A204.1 (cell line): ENCODE results near the gene NGFR.
"Not testable (repeated sequence)": the region's sequence is repeated elsewhere in the genome, so short reads cannot be mapped to it uniquely, and the experiment has no call there.

Experiments used
- FAIRE-seq: peaks from 2 replicates; lab custom pipeline; 2012; peaks lifted over from hg19 to GRCh38; lab: Jason Lieb, UNC

The NGFR gene

GRCh38 chr17:49547566-49547965 lies 52.5 kb downstream of the NGFR start:
- no peak for FAIRE-seq

GRCh38 chr17:49548051-49548505 lies 53.0 kb downstream of the NGFR start:
- no peak for FAIRE-seq

DNA sequence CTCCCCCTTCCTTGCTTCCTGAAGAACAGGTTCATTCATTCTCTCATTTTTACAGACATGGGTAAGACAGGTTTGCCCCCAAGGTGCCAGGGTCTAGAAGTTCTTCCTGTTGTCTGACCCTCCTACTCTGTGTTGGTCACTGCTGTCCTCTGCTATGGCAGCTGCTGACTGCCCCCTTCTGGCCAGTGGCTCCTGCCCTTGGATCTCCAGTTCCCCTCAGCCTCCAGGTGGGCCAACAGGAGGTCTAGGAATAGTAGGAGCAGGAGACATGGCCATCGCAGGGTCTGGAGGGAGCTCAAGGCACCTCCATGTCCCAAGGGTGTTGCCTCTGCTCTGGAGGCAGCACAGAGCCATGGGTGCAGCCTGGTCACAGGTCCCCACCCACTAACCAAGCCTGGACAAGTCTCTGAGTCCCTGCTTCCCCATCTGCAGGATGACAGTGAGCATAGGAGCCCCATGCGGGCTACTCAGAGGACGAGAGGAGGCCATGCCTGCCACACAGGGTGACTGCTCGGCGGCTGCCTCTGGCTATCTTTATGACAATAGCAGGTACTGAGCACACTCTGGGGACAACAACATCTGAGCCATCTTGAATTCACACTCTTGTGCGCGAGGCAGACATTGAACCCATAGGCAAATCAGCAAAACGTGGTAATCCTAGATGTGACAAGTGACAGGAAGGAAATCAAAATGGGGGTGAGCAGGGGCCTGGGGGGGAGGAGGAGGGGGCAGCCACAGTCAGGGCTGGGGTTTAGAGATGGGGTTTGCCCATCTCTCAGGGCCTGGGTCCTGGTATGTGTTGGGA lies 53.6 kb downstream of the NGFR start:
- no peak for FAIRE-seq

GRCh38 chr17:49549311-49549605 lies 54.2 kb downstream of the NGFR start:
- FAIRE-seq = no peak

DNA sequence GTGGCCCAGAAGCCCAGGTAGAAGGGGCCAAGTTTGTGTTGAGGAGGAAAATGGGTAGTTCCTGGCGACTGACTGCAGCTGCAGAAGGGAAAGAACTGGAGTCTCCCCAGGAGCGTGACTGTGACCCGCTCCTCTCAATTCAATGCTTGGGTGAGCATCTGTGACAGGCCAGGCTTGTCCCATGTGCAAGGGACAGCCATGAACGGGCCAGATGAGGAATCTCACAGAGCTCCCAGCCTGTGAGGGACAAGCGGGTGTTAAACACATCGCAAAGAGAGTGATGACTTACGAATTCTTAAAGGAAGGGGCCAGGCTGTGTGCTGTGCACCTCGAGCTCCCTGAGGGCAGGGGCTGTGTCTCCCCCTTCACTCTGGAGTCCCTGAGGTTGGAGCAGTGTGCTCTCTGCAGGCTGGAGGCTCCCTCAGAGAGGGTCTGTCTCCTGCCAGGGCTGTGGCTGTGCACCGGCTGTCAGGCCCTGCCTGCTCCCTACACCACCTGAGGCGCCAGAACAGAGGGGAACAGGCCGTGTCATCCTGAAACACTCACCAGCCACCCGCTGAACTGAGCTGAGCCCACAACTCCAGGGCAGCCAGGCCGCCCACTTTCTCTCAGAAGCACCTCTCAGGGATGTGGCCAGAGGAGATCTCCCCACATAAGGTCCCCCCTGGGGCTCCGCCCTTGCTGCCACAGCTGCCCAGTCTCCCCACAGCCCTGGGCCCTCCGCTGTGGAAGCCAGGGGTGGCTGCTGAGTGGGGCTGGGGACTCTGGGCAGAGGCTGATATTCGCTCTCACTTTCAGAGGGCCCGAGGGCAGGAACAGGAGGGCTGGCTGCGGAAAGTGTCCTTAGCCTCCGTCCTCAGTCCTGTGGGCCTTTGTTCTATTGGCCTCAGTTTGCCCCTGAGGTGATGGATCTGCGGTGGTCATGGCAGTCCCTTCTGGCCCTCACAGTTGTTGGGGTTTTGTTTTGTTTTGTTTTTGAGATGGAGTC lies 54.9 kb downstream of the NGFR start:
- FAIRE-seq = no peak

GRCh38 chr17:49550764-49551163 lies 55.7 kb downstream of the NGFR start:
- FAIRE-seq = not testable (repeated sequence)

- no peak for FAIRE-seq
Measured at GRCh38 chr17:49551221-49552069, 56.4 kb downstream of the NGFR start.

GRCh38 chr17:49552070-49552751 lies 57.1 kb downstream of the NGFR start:
- FAIRE-seq = no peak

- no peak for FAIRE-seq
Measured at GRCh38 chr17:49553676-49554335, 58.7 kb downstream of the NGFR start.

GRCh38 chr17:49554694-49555494 lies 59.8 kb downstream of the NGFR start:
- no peak for FAIRE-seq

DNA sequence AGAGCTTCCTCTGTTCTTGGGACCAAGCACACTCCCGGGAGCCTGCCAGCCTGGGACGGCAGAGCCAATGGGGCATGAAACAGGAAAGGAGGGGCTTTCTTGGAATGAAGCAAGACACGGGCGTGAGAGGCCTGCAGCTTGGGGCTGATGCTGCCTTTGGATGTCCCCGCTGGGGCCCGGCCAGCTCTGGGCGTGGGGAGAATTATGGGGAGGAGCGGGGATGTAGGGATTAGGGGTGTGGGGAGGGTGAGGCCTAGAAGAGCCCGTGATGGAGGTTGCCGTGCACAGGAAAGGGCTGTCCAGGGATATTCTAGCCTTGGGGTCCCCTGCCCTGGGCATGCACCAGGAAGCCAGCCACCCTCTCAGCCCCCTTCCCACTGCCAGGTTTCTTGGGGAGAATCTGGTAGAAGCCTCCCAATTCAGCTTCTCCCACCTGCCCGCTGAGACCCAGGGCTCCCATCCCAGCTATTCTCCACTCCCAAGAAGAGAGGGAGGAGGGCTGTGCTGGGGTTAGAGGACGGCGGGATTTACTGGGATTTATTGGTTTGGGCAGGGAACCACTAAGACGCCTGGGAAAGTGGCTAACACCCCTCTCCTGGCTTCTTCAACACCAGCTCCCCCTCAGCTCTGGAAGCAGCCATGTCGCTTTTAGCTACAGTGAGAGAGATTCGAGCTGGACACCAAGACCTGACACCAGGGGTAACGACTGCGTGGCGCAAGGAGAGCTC lies 60.6 kb downstream of the NGFR start:
- no peak for FAIRE-seq

DNA sequence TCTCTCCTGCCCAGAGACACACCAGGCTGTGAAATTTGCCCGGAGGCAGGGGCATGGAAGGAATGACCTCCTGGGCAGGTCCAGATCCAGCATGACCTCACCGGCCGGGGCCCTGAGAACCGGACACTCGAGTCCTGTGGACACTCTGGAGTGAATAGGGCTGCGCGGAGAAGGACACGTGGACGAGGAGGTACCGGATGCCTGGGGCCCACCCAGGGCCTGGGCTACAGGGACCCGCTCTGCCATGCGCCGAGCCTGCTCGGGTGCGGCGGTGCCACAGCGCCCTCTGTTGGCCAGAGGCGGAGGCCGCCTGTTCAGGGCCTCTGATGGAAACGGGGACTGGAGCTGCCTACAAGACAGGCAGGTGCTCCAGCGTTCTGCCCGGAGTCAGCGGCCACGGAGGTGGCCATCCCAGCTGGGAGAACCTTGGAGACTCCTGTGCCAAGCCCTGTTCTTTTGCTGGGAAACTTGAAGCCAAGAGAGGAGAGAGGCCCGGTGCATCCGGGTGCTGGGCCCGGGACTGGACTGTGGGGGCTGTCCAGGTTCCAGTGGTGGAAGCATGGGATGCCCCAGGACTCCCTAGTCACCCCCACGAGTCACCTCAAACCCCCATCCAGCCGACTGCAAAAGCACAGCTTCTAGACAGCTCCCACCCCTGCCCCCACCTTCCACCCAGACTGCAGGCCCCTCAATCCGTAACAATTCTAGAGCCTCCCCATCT lies 61.3 kb downstream of the NGFR start:
- FAIRE-seq = no peak

GRCh38 chr17:49557312-49558024 lies 62.4 kb downstream of the NGFR start:
- FAIRE-seq = no peak
